Measurements from ENCODE around the gene TNFRSF1B. TPM values are rescaled to one million over a fixed set of nuclear protein-coding genes. Genes with fewer than 3 reads are reported as not detected.

TNFRSF1B gene
- total and polyA plus RNA-seq, 4 donors, result 15.4 to 246 (median 65.5) TPM

- Histone ChIP-seq H3K9ac (ENCODE audit: insufficient read depth in 1 of 2, low read length in 2 of 2) (no peak overlapping the region), H3K36me3 (ENCODE audit: control insufficient read depth in 4 of 4, insufficient read depth in 4 of 4, low read length in 4 of 4) (no peaks in the 10 kb centered on the region), H3K4me3 (no peak overlapping the region), H3K4me1 (ENCODE audit: control insufficient read depth in 5 of 5, insufficient read depth in 5 of 5, low read length in 5 of 5) (peaks cover 0 to 21% (median 0%) of the 10 kb centered on the region in 5 donors), H3K27me3 (ENCODE audit: control insufficient read depth in 3 of 3, insufficient read depth in 3 of 3, low read length in 2 of 3) (no peaks in the 10 kb centered on the region), H3K27ac (ENCODE audit: low read depth in 1 of 2, low read length in 1 of 2) (peak overlapping the region in 1 of 2 donors; percentile 81), H3K9me3 (ENCODE audit: control insufficient read depth in 4 of 4, insufficient read depth in 3 of 4, low read length in 3 of 4) (peaks cover 0 to 4% (median 2%) of the 10 kb centered on the region in 4 donors)
- TF ChIP-seq CTCF (IDR thresholded peaks at IDR 0.05; ENCODE audit: control extremely low read depth, extremely low read depth), result no peak
- no peak for ATAC-seq (ENCODE audit: insufficient read depth, low FRiP score)
- WGBS, 2 donors, result 97 to 100% methylated on average over 2 of the region's 2 CpGs
- no peak for DNase-seq
Measured at GRCh38 chr1:12151465-12151864, 15.3 kb upstream of the TNFRSF1B start.

- no peak for ATAC-seq (ENCODE audit: insufficient read depth, low FRiP score)
- Histone ChIP-seq H3K36me3 (ENCODE audit: control insufficient read depth in 4 of 4, insufficient read depth in 4 of 4, low read length in 4 of 4) (no peaks in the 10 kb centered on the region), H3K9me3 (ENCODE audit: control insufficient read depth in 4 of 4, insufficient read depth in 3 of 4, low read length in 3 of 4) (peaks cover 0 to 4% (median 2%) of the 10 kb centered on the region in 4 donors), H3K4me1 (ENCODE audit: control insufficient read depth in 5 of 5, insufficient read depth in 5 of 5, low read length in 5 of 5) (peaks cover 0 to 17% (median 0%) of the 10 kb centered on the region in 5 donors), H3K4me3 (no peak overlapping the region), H3K9ac (ENCODE audit: insufficient read depth in 1 of 2, low read length in 2 of 2) (no peak overlapping the region), H3K27me3 (ENCODE audit: control insufficient read depth in 3 of 3, insufficient read depth in 3 of 3, low read length in 2 of 3) (no peaks in the 10 kb centered on the region), H3K27ac (ENCODE audit: low read depth in 1 of 2, low read length in 1 of 2) (peak overlapping the region in 1 of 2 donors; percentile 84)
- WGBS, 2 donors, result 52 to 81% methylated on average over 7 of the region's 7 CpGs
- no peak for TF ChIP-seq CTCF (IDR thresholded peaks at IDR 0.05; ENCODE audit: control extremely low read depth, extremely low read depth)
- DNase-seq, result no peak
Measured at GRCh38 chr1:12152113-12152891, 14.5 kb upstream of the TNFRSF1B start.

GRCh38 chr1:12153181-12153785, 13.5 kb upstream of the TNFRSF1B start:
- Histone ChIP-seq H3K4me1 (ENCODE audit: control insufficient read depth in 5 of 5, insufficient read depth in 5 of 5, low read length in 5 of 5) (peaks cover 0 to 17% (median 0%) of the 10 kb centered on the region in 5 donors), H3K36me3 (ENCODE audit: control insufficient read depth in 4 of 4, insufficient read depth in 4 of 4, low read length in 4 of 4) (no peaks in the 10 kb centered on the region), H3K27me3 (ENCODE audit: control insufficient read depth in 3 of 3, insufficient read depth in 3 of 3, low read length in 2 of 3) (no peaks in the 10 kb centered on the region), H3K9me3 (ENCODE audit: control insufficient read depth in 4 of 4, insufficient read depth in 3 of 4, low read length in 3 of 4) (peaks cover 0 to 4% (median 2%) of the 10 kb centered on the region in 4 donors), H3K9ac (ENCODE audit: insufficient read depth in 1 of 2, low read length in 2 of 2) (no peak overlapping the region), H3K27ac (ENCODE audit: low read depth in 1 of 2, low read length in 1 of 2) (peak overlapping the region in 1 of 2 donors; percentile 84), H3K4me3 (no peak overlapping the region)
- ATAC-seq (ENCODE audit: insufficient read depth, low FRiP score), result peak; percentile 23
- no peak for DNase-seq
- TF ChIP-seq CTCF (IDR thresholded peaks at IDR 0.05; ENCODE audit: control extremely low read depth, extremely low read depth), result no peak
- WGBS, 2 donors, result 29 to 46% methylated on average over 13 of the region's 13 CpGs
